HG02678 (cell line): ENCODE results near the gene DLX5.
A peak's percentile ranks its signal among the peaks of the same experiment; 100 is the strongest.
"Not testable (repeated sequence)": the region's sequence is repeated elsewhere in the genome, so short reads cannot be mapped to it uniquely, and the experiment has no call there.

Experiments used
- ATAC-seq: cut with Tn5 transposase; IDR thresholded peaks from one replicate; pipeline ENCODE4 v1.9.1; 2021; ENCODE audit warnings: mild to moderate bottlenecking, moderate library complexity; ENCODE audit not compliant: unreplicated experiment

The DLX5 gene

GRCh38 chr7:97024209-97025129, at the start of gene DLX5:
TSS of gene DLX5 (minus strand) at chr7:97024831. CDS start at chr7:97024623, 208 bp downstream.
- ATAC-seq, result no peak

- not testable (repeated sequence) for ATAC-seq
Measured at GRCh38 chr7:97072025-97072424, 47.4 kb upstream of the DLX5 start.

GRCh38 chr7:97064972-97065587, 40.4 kb upstream of the DLX5 start:
- peak; percentile 95 for ATAC-seq

GRCh38 chr7:97064020-97064419, 39.4 kb upstream of the DLX5 start:
- ATAC-seq, result no peak

GRCh38 chr7:97043281-97043680, 18.6 kb upstream of the DLX5 start:
- no peak for ATAC-seq

GRCh38 chr7:97039374-97040065, 14.9 kb upstream of the DLX5 start:
- ATAC-seq, result no peak

- ATAC-seq, result not testable (repeated sequence)
Measured at GRCh38 chr7:97034213-97034852, 9.7 kb upstream of the DLX5 start.

- ATAC-seq, result peak; percentile 88
Measured at GRCh38 chr7:97027427-97028234, 3.0 kb upstream of the DLX5 start.

GRCh38 chr7:97026715-97027426, 2.2 kb upstream of the DLX5 start:
- ATAC-seq, result no peak

- ATAC-seq, result no peak
Measured at GRCh38 chr7:97025983-97026714, 1.5 kb upstream of the DLX5 start.

- ATAC-seq, result no peak
Measured at GRCh38 chr7:97025130-97025499, 484 bp upstream of the DLX5 start.

- no peak for ATAC-seq
Measured at GRCh38 chr7:97022491-97023306, 1.9 kb downstream of the DLX5 start.

GRCh38 chr7:97021747-97022490, 2.7 kb downstream of the DLX5 start:
- no peak for ATAC-seq

GRCh38 chr7:97020996-97021746, 3.5 kb downstream of the DLX5 start:
- no peak for ATAC-seq

- ATAC-seq, result no peak
Measured at GRCh38 chr7:97020601-97020995, 4.0 kb downstream of the DLX5 start.

- ATAC-seq, result no peak
Measured at GRCh38 chr7:97019710-97020225, 4.9 kb downstream of the DLX5 start.
